Lower lobe of right lung (tissue), 2 donors: ENCODE data around the gene CES3. TPM values are rescaled to one million over a fixed set of nuclear protein-coding genes. Genes with fewer than 3 reads are reported as not detected.

Source experiments
- ATAC-seq, 2 donors: fragments of 200-7000 bp; cut with Tn5 transposase; one replicate each; pipeline ENCODE4 v1.9.1; 2020 to 2022; ENCODE audit warnings: mild to moderate bottlenecking in 2 of 2, moderate library complexity in 2 of 2
- DNase-seq: peaks from one replicate; pipeline ENCODE4 v3.0.0-alpha.2; 2020
- H3K27ac ChIP-seq: fragments of 200-600 bp; one replicate; pipeline ENCODE4 v1.8.0; 2022
- H3K27me3 ChIP-seq: fragments of 200-600 bp; one replicate; pipeline ENCODE4 v1.8.0; 2022; ENCODE audit warnings: low read depth
- H3K36me3 ChIP-seq: fragments of 200-600 bp; one replicate; pipeline ENCODE4 v1.8.0; 2022; ENCODE audit warnings: mild to moderate bottlenecking
- H3K4me1 ChIP-seq: fragments of 200-600 bp; one replicate; pipeline ENCODE4 v1.8.0; 2022
- H3K4me3 ChIP-seq: fragments of 200-600 bp; one replicate; pipeline ENCODE4 v1.8.0; 2022; ENCODE audit warnings: mild to moderate bottlenecking
- H3K9me3 ChIP-seq: fragments of 200-600 bp; one replicate; pipeline ENCODE4 v1.8.0; 2022
- CTCF ChIP-seq: fragments of 200-600 bp; IDR thresholded peaks from one replicate; pipeline ENCODE4 v1.8.0; 2022; ENCODE audit warnings: antibody characterized with exemption, mild to moderate bottlenecking
- intact Hi-C: fragments of 100-400 bp; cut with DNase I; formaldehyde crosslinking; loops from one replicate; pipeline ENCODE4 v1.11.0; 2022
- total RNA-seq: library from RNA; stranded (reverse); fragmentation: NEBNext Ultra II Directional; extraction: Animal tissue kit (Norgen Biotek cat#: 25700); gene quantifications from one replicate; pipeline ENCODE4 v1.2.1, GENCODE V29; 2021
- donor health status: DM: no; HTN: yes; CAD: no; lungs with severe emphysema.

The CES3 gene
- total RNA-seq, 1 donor from 2014 or later = 2.5 TPM

DNA sequence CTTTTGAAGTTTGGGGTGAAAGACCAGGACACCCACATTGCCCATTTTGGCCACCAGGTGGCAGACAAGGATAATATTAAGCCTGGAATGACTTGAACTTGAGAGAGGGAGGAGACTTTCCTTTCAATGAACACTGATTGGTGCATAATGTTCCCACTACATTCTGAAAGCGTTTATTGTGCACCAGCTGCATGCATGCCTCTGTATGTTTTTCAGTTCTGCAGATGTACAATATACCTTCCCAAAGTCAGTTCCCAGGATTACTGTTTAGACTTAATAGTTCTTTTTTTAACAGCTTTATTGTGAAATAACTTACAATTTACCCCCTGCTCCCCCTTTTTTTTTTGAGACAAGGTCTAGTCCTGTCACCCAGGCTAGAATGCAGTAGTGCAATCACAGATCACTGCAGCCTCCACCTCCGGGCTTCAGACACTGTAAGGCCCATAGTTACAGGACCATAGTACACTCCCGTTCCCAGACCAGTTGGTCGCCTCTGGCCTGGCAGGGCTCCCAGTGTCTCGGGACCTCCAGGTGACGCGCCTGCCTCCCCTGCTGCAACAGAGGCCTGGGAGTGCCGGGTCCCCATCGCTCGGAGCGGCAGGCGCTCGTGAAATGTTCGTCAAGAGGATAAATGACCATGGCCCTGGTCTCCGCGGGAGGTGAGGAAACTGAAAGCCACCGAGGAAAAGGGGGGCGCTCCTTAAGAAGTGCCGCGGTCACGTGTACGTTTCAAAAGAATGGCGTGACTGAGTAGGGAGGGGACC, 13.6 kb upstream of the CES3 start:
- Histone ChIP-seq H3K9me3 (no peaks in the 10 kb centered on the region), H3K27me3 (peaks cover 18% of the 10 kb centered on the region), H3K4me1 (peaks cover 12% of the 10 kb centered on the region), H3K4me3 (peak overlapping the region; percentile 59), H3K36me3 (peaks cover 20% of the 10 kb centered on the region), H3K27ac (no peak overlapping the region)
- intact Hi-C loops = no loop called here
- ATAC-seq (peak; percentile 87 to 91), DNase-seq (peak; percentile 81)
- TF ChIP-seq CTCF = peak; percentile 94

- ATAC-seq (peak; percentile 40 to 50), DNase-seq (no peak)
- no peaks in the 10 kb centered on the region for H3K9me3 ChIP-seq
- TF ChIP-seq CTCF = no peak
- intact Hi-C loops = no loop called here
- H3K27ac ChIP-seq = no peak overlapping the region
- H3K36me3 ChIP-seq = peaks cover 12% of the 10 kb centered on the region
- H3K4me1 ChIP-seq = peaks cover 12% of the 10 kb centered on the region
- peak overlapping the region; percentile 59 for H3K4me3 ChIP-seq
- H3K27me3 ChIP-seq = peaks cover 18% of the 10 kb centered on the region
Measured at GRCh38 chr16:66948134-66948836, 12.8 kb upstream of the CES3 start.

DNA sequence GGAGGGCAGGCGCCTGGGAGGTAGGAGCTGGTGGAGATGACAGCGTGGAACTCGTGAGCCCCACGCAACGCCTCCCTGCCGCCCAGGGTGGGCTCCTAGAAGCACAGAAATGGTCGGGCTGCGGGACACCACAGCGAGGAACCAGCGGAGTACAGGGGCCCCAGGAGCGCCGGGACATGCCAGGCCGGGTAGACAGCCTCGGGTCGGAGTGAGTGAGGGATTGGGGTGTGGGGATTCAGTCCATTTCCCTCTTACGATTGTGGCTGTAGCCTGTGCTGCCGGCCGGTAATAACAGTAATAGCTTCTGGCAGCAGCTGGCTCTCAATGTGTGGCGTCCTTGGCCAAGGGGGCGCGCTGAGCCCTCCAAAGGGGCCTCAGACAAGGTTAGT, 12.2 kb upstream of the CES3 start:
- peaks cover 12% of the 10 kb centered on the region for H3K4me1 ChIP-seq
- TF ChIP-seq CTCF = no peak
- ATAC-seq = peak in 1 of 2 donors; percentile 12
- no peaks in the 10 kb centered on the region for H3K9me3 ChIP-seq
- peak overlapping the region; percentile 59 for H3K4me3 ChIP-seq
- peaks cover 18% of the 10 kb centered on the region for H3K27me3 ChIP-seq
- no peak for DNase-seq
- H3K27ac ChIP-seq = no peak overlapping the region
- peaks cover 7% of the 10 kb centered on the region for H3K36me3 ChIP-seq
- intact Hi-C loops = no loop called here

GRCh38 chr16:66949472-66949871, 11.6 kb upstream of the CES3 start:
- intact Hi-C loops = no loop called here
- Histone ChIP-seq H3K36me3 (peaks cover under 1% of the 10 kb centered on the region), H3K27ac (no peak overlapping the region), H3K9me3 (no peaks in the 10 kb centered on the region), H3K4me1 (peaks cover 12% of the 10 kb centered on the region), H3K4me3 (no peak overlapping the region), H3K27me3 (peaks cover 18% of the 10 kb centered on the region)
- no peak for ATAC-seq
- TF ChIP-seq CTCF = no peak
- DNase-seq = no peak

GRCh38 chr16:66950437-66950836, 10.6 kb upstream of the CES3 start:
- Histone ChIP-seq H3K27ac (no peak overlapping the region), H3K4me3 (no peak overlapping the region), H3K9me3 (no peaks in the 10 kb centered on the region), H3K4me1 (peaks cover 12% of the 10 kb centered on the region), H3K27me3 (peaks cover 18% of the 10 kb centered on the region), H3K36me3 (no peaks in the 10 kb centered on the region)
- no peak for ATAC-seq
- no peak for DNase-seq
- intact Hi-C loops = no loop called here
- TF ChIP-seq CTCF = no peak
